NCI-H524 treated with DMSO at 0.1 percent for 48 hours (cell line): ENCODE results near the gene STX5.
A peak's percentile ranks its signal among the peaks of the same experiment; 100 is the strongest.
"Not testable (repeated sequence)": the region's sequence is repeated elsewhere in the genome, so short reads cannot be mapped to it uniquely, and the experiment has no call there.

Experiments used
- DNase-seq: peaks from one replicate; lab custom pipeline; 2025; lab: John Stamatoyannopoulos, UW

STX5 gene

DNA sequence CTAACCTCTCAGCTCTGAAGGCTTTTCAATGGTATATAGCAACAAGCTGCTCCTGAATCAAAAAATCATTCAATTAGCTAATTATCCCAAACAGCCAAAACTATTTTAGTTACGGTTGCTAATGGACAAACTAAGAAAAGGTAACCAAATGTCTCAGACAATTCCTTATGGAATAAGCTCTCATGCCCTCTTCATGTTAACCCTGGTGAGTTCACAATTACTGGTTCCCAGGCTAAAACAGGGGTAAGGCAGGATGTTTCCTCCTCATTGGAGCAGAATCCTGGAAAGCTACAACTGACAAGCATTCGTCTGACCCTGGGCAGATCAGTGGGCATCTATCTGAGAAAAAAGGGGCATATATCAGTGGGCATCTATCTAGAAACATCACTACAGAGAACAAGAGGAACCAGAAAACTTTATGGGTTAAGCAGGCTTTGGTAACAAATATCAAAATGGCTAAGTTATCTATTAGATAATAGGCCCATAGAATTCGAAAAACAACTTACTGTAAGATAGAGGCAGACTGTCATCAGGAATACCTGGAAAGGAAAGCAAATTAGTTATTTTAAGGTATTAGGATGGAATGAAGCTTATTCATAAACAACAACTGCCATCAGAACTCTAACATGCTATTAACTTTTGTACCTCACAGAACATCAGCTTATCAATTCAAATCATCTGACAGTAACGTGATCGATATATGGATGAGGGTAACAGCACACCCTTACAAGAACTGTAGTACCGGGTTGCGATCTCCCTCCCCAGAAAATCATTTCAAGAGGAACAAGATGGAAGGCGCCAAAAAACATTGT lies 22.4 kb upstream of the STX5 start:
- no peak for DNase-seq

DNA sequence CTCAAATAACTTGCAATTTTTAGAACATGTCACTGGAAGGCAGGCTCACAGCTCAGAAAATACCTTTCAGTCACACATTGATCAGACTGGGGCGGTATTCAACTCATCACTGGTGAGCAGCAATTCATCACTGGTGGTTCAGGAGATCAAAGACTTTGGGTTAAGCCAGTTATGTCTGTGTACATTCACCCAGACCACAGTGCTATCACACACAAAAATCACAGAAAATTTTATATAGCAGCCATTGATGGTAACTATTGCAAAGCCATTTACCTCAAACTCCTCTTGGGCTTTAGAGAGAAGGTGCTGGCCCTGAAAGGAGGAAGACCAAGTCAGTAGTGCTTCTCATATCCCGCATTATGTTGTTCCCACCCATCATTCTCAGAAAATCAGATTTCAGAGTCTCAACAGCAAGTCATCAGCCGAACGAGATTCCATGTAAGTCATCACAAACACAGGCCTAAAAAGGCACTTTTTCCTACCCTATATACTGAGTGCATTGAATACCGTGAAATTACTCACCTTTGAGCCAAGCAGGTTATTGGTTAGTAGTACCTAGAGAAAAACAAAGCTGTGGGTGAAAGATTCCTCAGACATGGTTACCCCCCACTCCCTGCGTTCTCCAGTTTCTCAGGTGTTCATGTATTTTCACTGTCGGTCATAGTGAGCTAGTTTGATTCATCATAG lies 21.6 kb upstream of the STX5 start:
- DNase-seq = no peak

DNA sequence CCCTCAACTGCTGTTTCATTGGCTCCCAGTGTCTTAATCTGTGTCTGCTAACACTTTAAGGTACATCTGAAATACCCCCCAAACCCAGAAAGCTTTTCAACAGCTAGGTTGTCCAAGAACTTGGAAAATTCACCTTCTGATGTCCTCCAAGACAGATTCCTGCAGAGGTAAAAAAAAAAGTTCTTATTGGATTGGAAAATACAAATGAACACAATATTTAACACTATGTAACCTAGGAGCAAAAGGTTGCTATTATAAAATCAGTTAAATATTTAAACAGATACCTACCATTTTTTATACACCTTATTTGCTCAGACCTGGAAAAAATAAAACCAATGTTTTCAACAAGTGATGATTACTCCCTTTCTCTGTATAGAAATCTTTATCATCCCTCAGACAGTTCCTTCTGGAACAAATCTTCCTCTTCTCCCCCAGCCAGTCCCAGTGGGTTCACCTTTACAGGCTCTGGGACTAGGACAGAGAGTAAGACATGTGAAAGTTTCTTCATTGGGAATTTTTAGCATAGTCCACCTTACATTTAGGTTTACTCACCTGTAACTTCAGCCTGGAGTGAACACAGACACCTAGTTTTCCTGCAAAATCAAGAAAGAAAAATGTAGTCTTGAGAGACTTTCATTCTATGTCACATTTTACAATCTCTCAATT lies 20.8 kb upstream of the STX5 start:
- DNase-seq = no peak

DNA sequence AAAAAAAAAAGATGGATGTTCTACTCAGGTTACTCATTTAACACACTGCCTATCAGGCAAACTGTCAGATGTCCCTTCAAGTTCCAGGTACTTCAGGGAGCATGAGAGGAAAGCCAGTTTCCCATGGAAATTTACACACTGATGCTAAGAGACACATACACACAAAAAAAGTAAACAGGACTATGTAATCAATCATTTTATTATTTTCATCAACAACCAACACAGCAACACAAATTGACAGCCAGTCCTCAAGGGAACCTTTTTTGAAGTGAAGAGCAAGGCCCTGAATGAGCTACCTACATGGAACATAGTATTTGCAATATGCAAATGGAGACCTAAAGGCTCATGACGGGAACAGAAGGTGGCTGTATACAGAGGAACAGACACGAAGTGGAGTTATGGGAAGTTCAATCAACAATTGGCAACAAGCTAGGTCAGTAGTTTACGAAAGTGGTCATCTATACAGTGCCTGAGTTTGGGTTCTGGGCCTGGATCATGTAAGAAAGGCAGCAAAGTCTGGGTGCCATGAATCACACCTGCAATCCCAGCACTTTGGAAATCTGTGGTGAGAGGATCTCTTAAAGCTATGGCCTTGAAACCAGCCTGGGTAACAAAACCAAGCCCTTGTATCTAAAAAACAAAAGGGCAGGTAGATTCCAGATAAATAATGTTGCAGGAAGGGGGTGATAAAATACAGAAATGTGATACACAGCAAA lies 20.1 kb upstream of the STX5 start:
- DNase-seq = no peak

DNA sequence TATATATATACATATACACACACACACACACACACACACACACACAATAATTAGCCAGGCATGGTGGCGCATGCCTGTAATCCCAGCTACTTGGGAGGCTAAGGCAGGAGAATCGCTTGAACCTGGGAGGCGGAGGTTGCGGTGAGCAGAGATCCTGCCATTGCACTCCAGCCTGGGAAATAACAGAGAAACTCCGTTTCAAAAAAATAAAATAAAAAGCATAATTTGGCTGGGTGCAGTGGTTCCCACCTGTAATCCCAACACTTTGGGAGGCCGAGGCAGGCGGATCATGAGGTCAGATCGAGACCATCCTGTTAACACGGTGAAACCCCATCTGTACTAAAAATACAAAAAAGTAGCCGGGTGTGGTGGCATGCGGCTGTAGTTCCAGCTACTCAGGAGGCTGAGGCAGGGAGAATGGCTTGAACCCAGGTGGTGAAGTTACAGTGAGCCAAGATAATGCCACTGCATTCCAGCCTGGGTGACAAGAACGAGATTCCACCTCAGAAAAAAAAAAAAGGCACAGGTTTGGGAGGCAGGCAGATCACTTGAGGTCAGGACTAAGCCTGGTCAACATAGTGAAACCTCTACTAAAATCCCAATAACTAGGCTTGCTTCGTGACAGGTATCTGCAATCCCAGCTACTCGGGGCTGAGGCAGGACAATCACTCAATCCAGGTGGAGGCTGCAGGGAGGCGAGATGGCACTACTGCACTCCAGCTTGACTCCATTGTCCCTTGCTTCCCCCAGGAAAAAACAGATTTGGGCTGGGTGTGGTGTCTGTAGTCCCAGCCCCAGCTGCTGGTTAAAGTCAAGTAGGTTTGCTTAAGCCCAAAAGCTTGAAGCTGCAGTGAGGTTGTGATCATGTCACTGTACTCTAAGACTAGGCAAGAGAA lies 19.3 kb upstream of the STX5 start:
- no peak for DNase-seq

DNA sequence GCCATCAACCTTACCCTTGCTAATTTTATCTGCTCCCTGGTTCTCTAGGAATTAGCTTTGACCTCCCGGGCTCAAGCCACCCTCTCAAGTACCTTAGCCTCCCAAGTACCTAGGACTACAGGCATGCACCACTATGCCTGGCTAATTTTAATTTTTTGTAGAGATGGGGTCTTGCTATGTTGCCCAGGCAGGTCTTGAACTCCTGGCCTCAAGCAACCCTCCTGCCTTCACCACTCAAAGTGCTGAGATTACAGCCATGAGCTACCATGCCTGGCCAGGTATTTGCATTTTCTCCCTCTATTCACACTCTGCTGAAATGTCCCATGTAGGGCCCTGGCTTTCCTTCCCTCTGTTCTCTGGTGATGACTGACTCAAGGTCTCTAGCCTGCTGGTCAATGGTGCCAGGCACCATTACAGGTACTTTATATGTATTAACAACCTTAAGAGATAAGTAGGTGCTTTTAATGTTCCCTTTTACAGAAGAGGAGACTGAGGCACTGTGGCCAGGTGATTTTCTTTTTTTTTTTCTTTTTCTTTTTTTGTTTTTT lies 16.0 kb upstream of the STX5 start:
- no peak for DNase-seq

DNA sequence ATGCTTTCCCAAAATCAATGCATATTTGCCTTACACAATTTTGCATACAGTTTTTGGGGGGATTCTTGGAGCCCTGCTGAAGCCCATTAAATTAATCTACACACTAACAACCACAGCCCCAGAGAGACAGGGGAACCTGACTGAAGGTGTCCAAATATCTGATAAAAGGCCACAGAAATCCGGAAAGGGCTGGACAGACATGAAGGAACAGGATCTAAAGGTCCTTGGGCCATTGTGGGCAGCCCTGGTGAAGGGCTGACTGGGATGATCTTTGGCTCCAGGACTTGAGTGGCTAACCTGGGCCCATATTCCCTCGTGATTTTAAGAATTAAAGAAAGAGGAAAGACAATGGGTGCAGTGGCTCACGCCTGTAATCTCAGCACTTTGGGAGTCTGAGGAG lies 14.3 kb upstream of the STX5 start:
- no peak for DNase-seq

DNA sequence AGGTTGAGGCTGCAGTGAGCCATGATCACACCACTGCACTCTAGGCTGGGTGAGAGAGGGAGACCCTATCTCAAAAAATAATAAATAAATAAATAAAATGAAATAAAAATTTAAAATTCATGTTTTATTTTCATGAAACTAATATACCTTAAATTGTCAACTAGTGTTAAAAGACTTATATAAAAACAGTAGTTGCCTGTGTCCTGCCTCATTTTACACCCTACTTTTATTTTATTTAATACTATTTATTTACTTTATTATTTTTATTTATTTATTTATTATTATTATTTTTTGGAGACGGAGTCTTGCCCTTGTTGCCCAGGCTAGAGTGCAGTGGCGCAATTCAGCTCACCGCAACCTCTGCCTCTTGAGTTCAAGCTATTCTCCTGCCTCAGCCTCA lies 12.3 kb upstream of the STX5 start:
- no peak for DNase-seq

DNA sequence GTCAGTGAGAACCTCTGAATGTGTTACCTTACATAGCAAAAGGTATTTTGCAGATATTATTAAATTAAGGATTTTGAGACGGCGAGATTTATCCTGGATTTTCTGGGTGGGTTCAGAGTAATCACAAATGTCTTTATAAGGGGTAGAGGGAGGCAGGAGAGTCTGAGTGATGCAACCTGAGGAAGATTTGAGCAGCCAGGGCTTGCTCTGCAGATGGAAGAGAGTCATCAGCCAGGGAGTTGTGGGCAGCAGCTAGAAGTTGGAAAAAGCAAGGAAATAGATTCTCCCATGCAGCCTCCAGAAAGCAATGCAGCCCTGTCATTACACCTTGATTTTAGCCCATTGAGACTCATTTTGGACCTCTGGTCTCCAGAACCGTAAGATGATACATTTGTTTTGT lies 11.6 kb upstream of the STX5 start:
- no peak for DNase-seq

DNA sequence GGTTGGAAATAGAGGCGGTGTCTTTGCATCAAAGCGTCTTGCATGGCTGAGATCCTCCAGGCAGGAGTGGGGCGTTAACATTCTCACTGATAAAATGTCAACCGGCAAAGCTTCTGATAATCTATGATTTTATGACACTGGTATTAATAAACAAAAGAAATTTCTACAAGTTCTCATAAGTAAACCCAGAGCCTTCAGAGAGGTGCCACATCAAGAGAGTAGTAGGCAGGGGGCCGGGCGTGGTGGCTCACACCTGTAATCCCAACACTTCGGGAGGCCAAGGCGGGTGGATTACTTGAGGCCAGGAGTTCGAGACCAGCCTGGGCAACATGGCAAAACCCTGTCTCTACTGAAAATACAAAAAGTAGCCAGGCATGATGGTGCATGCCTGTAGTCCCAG lies 11.0 kb upstream of the STX5 start:
- DNase-seq = not testable (repeated sequence)

DNA sequence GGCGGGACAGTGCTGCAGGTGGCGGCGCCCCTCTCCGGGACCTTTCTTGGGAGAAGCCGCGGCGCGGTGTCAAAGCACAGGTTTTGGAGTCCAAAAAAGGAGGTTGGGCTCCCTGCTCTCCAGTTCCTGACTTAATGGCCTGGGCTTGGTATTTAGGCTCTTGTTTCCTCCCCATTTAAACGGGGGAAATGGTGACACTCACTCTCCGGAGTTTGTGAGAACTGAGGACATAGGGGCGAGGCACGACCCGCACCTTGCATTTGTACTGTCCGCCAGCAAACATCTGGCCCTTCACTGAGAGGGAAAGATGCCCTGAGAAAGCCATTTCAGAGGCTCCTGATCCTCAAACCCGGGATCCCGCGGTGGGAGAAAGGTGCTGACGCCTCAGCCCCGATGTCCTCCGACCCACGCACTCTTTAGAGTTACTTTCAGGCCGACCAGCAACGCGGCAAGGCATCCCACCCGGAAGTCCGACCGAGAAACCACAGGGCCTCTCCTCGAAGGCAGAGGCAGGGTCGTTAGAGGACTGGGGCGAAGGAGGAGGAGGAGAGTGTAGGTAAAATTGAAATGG lies 10.4 kb upstream of the STX5 start:
- no peak for DNase-seq

DNA sequence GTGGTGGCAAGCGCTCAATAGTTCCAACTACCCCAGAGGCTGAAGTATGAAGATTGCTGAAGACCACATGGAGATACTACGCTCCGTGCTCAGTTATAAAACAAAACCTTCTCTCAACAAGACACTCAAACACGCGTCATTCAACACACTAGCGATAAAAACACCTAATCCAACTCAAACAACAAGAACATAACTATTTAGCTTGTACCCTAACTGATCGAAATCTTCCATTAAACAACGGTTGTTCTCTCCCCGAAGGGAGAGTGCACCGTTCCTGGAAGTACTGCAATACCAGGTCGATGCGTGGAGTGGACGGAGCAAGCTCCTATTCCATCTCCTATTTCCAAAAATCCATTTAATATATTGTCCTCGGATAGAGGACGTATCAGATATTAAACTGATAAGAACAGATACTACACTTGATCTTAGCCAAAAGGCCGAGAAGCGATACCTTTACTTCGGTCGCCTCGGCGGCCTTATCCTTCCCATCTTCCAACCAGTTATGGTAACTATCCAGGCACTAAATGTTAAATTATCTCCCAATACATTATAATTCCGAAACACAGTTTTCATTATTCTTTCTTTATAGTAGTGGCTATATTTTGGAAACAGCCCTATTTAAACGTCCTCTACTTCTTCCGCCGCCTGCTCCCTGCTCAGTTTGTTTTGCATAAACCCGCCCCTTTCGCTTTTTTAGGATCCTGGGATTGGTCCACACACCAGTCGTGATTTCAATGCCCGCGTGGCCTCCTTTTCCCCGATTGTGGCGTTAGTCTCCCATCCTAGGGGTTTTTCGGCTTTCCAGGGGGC lies 9.7 kb upstream of the STX5 start:
- DNase-seq = peak; percentile 99

DNA sequence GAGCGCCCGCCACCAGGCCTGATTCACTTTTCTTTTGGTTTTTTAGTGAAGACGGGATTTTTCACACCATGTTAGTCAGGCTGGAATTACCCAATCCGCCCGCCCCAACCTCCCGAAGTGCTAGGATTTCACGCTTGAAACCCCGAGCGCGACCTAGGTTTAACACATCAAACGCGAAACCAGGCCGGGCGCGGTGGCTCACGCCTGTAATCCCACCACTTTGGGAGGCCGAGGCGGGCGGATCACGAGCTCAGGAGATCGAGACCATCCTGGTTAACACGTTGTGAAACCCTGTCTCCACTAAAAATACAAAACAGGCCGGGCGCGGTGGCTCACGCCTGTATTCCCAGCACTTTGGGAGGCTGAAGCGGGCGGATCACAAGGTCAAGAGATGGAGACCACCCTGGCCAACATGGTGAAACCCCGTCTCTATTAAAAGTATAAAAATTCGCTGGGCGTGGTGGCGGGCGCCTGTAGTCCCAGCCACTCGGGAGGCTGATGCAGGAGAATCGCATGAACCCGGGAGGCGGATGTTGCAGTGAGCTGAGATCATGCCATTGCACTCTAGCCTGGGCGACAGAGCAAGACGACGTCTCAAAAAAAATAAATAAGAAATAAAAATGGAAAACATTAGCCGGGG lies 9.0 kb upstream of the STX5 start:
- not testable (repeated sequence) for DNase-seq

DNA sequence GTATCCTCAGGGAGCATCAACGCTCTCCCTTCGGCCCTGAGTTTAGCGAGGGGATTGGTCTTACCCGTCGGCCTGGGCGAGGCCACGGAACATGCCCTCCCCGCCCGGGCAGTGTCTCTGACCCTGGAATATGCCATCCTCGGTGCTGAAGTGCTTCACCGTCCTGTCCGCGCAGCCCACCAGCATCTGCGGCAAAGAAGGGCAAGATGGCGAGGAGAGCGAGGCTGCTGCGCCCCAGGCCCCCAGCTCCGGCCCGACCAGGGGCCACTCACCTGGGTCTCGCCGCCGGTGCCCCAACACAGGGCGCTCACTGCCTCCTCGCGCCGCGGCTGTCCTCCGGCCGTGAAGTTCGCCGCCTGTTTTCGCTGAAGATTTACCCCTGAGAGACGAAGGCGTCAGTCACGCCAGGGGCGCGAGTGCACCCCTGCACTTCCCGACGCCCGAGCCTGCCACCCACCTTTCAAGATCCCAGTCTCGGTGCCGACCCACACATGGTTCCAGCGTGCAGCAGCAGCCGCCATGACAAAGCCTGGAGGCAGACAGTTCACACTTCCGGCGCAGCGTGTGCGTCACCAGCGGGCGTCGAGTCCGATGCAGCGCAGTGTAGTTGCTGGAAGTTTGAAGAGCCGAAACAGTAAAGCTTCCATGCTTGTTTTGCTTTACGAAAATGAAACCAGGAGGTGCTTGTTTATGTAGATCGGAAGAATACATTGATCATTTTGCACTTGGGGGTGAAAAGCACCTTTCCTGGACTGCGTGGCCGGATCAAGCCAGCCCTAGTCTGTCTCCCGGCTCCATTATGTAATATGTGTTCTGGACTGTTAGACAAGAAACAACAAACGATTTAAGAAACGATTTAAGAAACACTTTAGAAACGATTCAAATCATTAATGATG lies 7.4 kb upstream of the STX5 start, which contains the start of gene WDR74:
WDR74 (minus strand) TSS at position 541 of the 896 bp plus-strand sequence; CDS start at position 521, 20 bp downstream.
- DNase-seq = peak; percentile 53

DNA sequence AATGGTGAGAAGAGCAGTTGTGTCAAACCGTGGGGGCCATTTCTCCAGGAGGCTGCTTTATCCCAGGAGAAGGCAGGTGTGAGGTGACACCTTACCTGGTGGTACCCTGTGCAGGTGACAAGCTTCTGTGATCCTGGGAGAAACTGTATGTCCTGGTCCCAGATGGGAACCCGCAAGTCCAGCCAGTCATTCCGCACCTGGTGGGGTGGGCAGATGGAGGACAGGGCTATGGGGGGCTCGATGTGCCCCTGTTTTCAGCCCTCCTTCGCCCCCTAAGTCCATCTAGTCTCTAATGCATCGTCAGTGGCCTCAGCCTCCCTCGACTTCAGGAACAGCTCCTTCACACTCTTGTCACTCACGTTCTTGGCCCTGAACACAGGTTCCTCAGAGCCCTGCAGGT lies 3.5 kb upstream of the STX5 start:
- no peak for DNase-seq

DNA sequence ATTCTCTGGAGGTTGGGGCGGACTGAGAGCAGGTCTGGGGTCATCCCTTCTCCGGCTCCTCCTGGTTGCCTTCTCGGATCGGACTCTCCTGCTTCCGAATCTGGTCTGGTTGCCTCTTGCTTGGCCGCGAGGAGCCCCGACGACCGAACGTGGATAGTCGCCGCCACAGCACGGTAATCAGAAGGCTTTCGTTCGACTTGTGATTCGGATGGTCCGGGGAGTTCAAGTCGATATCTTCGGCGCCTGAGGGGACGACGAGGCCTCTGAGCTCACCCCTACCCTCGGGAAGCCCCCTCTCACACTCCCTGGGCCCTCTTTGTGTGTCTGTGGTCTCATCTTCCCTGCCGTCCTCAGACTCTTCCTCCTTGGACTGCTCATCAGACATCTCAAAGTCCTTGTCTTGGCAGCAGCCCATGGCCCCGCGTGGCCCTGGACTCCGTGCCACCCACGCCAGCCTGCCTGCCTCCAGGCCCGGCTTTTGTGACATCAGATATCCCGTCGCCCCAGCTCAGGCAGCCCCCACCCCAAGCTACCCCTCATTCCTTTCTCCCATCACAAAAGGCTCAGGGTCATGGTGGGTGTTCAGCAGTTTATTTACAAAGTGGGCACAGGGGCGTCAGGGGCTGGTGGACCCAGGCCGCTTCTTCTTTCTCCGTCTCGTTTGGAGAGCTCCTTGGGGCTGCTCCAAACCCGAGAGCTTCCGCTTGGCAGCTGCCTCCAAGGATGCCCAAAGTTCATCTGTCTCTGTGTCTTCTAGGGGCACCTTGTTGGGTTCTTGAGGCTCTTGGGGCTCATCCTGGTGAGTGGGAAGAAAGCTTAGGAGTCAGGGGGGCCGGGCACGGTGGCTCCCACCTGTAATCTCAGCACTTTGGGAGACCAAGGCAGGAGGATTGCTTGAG lies 734 bp upstream of the STX5 start, which contains the start of gene TEX54:
TEX54 (minus strand) TSS at position 506 of the 899 bp plus-strand sequence.
- no peak for DNase-seq

DNA sequence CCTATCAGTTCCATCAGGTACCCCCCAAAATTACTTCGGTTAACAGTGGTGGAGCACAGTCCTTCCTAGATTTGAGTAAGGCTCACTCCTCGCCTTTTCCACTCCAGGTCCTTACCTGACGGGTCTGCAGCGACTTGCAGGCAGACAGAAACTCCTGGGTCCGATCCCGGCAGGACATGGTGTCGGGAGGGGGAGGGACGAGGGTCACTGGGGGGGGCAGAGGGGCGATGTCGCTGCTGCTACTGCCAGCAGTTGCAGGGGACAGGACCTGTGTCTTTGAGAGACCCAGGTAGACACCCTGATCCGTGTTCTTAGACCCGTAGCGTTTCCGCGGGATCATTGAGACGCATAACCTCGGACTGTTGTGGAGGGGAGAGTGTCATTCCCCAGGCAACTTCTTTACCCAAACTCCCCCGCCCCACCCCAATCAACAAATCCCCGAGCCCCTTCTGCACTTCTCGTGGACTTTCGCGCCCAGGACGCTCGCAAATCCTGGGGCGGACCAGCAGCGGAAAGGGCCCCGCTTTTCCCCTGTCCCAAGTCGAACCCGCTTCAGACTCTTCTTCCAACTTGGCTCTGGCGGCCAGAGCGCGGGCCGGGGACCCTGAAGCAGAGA lies 839 bp downstream of the STX5 start:
- no peak for DNase-seq
